Lung (tissue), 12 donors: ENCODE measurements around the gene SLC7A9. TPM values are rescaled to one million over a fixed set of nuclear protein-coding genes. Genes with fewer than 3 reads are reported as not detected.

Source experiments
- ATAC-seq: fragments of 200-7000 bp; cut with Tn5 transposase; one replicate; pipeline ENCODE4 v1.9.1; 2020; ENCODE audit warnings: moderate number of reproducible peaks; ENCODE audit not compliant: insufficient read depth, low FRiP score
- DNase-seq, 3 donors: peaks; one replicate each; pipeline ENCODE4 v3.0.0-alpha.2; 2013 to 2017
- H3K27ac ChIP-seq, 2 donors: one replicate each; pipeline ENCODE4 v1.5.1; 2013; ENCODE audit warnings: mild to moderate bottlenecking in 2 of 2, moderate library complexity in 2 of 2, control low read depth in 1 of 2, inconsistent platforms in 1 of 2, low read depth in 1 of 2, low read length in 1 of 2
- H3K27me3 ChIP-seq, 3 donors: one replicate each; pipeline ENCODE4 v1.5.1; 2013; ENCODE audit warnings: low read length in 2 of 3; ENCODE audit not compliant: control insufficient read depth in 3 of 3, insufficient read depth in 3 of 3
- H3K36me3 ChIP-seq, 4 donors: one replicate each; pipeline ENCODE4 v1.5.1; 2013; ENCODE audit warnings: low read length in 4 of 4, mild to moderate bottlenecking in 1 of 4, moderate library complexity in 1 of 4; ENCODE audit not compliant: control insufficient read depth in 4 of 4, insufficient read depth in 4 of 4
- H3K4me1 ChIP-seq, 5 donors: one replicate each; pipeline ENCODE4 v1.5.1; 2013; ENCODE audit warnings: low read length in 5 of 5, mild to moderate bottlenecking in 2 of 5, moderate library complexity in 1 of 5; ENCODE audit not compliant: control insufficient read depth in 5 of 5, insufficient read depth in 5 of 5
- H3K4me3 ChIP-seq: one replicate; pipeline ENCODE4 v1.5.1; 2013; ENCODE audit warnings: mild to moderate bottlenecking, control low read depth, moderate library complexity
- H3K9ac ChIP-seq, 2 donors: one replicate each; pipeline ENCODE4 v1.5.1; 2013; ENCODE audit warnings: low read length in 2 of 2, control low read depth in 1 of 2; ENCODE audit not compliant: insufficient read depth in 1 of 2
- H3K9me3 ChIP-seq, 4 donors: one replicate each; pipeline ENCODE4 v1.5.1; 2013; ENCODE audit warnings: low read length in 3 of 4, mild to moderate bottlenecking in 1 of 4, moderate library complexity in 1 of 4; ENCODE audit not compliant: control insufficient read depth in 4 of 4, insufficient read depth in 3 of 4
- CTCF ChIP-seq: IDR thresholded peaks from 2 replicates; pipeline ENCODE4 v1.5.1; 2012; ENCODE audit warnings: mild to moderate bottlenecking; ENCODE audit errors: control extremely low read depth, extremely low read depth
- WGBS, 2 donors: extraction: QIAGEN DNeasy Blood & Tissue Kit; methylation state at CpG; one replicate each; pipeline ENCODE4 v1.1.7; 2013; 5-methylcytosine and 5-hydroxymethylcytosine counted together
- polyA plus RNA-seq, 2 donors: library from polyadenylated mRNA; stranded (reverse); fragments of 200-250 nt; gene quantifications; one replicate each; pipeline ENCODE4 v1.2.1, GENCODE V29; 2013
- total RNA-seq, 2 donors: library from RNA; depleted of rRNA in 1 of 2; stranded (reverse); fragments of >200 nt in 1 of 2; gene quantifications; one replicate each; pipeline ENCODE4 v1.2.1, GENCODE V29; 2014 to 2021
- donor health status: control.
- donor health status: control.
- donor health status: Bipolar disorder and iron deficiency.
- donor health status: healthy.
- donor health status: DM: yes; HTN: yes; CAD: no.

The SLC7A9 gene
- total and polyA plus RNA-seq, 4 donors = 0.06 to 0.37 (median 0.28) TPM

DNA sequence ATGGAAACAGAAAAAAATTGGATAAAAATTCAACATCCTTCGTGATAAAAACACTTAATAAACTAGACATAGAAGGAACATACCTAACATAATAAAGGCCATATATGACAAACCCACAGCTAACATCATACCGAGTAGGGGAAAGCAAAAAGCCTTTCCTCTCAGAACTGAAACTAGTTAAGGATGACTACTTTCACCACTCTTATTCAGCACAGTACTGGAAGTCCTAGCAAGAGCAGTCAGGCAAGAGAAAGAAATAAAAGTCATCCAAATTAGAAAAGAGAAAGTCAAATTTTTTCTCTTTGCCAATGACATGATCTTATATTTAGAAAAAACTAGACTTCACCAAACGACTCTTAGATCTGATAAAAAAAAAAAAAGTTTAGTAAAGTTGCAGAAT lies 25.8 kb upstream of the SLC7A9 start:
- Histone ChIP-seq H3K27ac (no peak overlapping the region), H3K9ac (no peak overlapping the region), H3K4me3 (no peak overlapping the region), H3K4me1 (no peaks in the 10 kb centered on the region), H3K36me3 (peaks cover 4 to 44% (median 26%) of the 10 kb centered on the region in 4 donors), H3K27me3 (no peaks in the 10 kb centered on the region), H3K9me3 (peaks cover 8 to 18% (median 9%) of the 10 kb centered on the region in 4 donors)
- DNase-seq = no peak
- no peak for TF ChIP-seq CTCF
- ATAC-seq = no peak
- 90 to 93% methylated on average over 3 of the region's 3 CpGs for WGBS, 2 donors

DNA sequence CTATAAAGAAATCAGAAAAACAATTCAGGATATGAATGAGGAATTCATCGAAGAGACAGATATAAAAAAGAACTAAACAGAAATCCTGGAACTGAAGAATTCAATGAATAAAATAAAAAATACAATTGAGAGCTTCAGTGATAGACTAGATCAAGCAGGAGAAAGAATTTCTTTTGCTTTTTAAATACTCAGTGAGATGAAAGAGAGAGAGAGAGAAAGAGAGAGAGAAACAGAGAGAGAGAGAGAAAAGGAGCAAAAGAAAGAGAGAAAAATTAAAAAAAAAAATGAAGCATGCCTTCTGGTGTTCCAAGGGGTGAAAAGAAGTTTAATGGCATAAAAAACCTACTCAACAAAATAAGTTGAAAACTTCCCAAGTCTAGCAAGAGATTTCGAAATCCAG lies 22.0 kb upstream of the SLC7A9 start:
- H3K27ac ChIP-seq = no peak overlapping the region
- peaks cover 8 to 18% (median 9%) of the 10 kb centered on the region in 4 donors for H3K9me3 ChIP-seq
- no peak overlapping the region for H3K4me3 ChIP-seq
- 92 to 94% methylated on average over 2 of the region's 2 CpGs for WGBS, 2 donors
- ATAC-seq (no peak), DNase-seq (no peak)
- H3K9ac ChIP-seq = no peak overlapping the region
- H3K4me1 ChIP-seq = no peaks in the 10 kb centered on the region
- H3K36me3 ChIP-seq = peaks cover 6 to 34% (median 22%) of the 10 kb centered on the region in 4 donors
- TF ChIP-seq CTCF = no peak
- H3K27me3 ChIP-seq = no peaks in the 10 kb centered on the region

- H3K4me1 ChIP-seq = no peaks in the 10 kb centered on the region
- H3K27ac ChIP-seq = no peak overlapping the region
- ATAC-seq (no peak), DNase-seq (no peak)
- H3K9ac ChIP-seq = no peak overlapping the region
- TF ChIP-seq CTCF = no peak
- H3K9me3 ChIP-seq = peaks cover 8 to 18% (median 9%) of the 10 kb centered on the region in 4 donors
- H3K36me3 ChIP-seq = peaks cover 6 to 31% (median 21%) of the 10 kb centered on the region in 4 donors
- H3K27me3 ChIP-seq = no peaks in the 10 kb centered on the region
- WGBS, 2 donors = 97 to 99% methylated on average over 8 to 10 of the region's 10 CpGs
- no peak overlapping the region for H3K4me3 ChIP-seq
Measured at GRCh38 chr19:32890841-32891240, 21.3 kb upstream of the SLC7A9 start.

DNA sequence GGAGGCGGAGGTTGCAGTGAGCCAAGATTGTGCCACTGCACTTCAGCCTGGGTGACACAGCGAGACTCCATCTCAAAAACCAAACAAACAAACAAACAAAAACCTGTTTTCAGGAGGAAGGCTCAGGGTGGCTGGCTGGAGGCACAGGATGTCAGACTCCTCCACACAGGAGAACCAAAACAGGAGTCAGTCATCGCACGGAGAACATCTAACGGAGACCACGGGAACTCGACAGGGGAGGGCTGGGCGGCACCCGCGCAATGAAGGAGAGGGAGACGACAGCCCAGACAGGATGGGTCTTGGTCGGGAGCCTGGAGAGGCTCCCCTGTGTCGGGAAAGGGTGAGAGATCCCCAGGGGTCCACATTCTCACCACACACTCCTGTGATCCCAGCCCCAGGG lies 20.8 kb upstream of the SLC7A9 start:
- no peaks in the 10 kb centered on the region for H3K27me3 ChIP-seq
- 97 to 99% methylated on average over 13 of the region's 13 CpGs for WGBS, 2 donors
- no peak overlapping the region for H3K9ac ChIP-seq
- no peak overlapping the region for H3K4me3 ChIP-seq
- no peak for DNase-seq
- ATAC-seq = no peak
- H3K4me1 ChIP-seq = no peaks in the 10 kb centered on the region
- no peak for TF ChIP-seq CTCF
- peaks cover 6 to 31% (median 21%) of the 10 kb centered on the region in 4 donors for H3K36me3 ChIP-seq
- H3K27ac ChIP-seq = no peak overlapping the region
- H3K9me3 ChIP-seq = peaks cover 8 to 18% (median 9%) of the 10 kb centered on the region in 4 donors
